GM21786 (cell line): ENCODE results near the gene LRRC37A3.
A peak's percentile ranks its signal among the peaks of the same experiment; 100 is the strongest.
"Not testable (repeated sequence)": the region's sequence is repeated elsewhere in the genome, so short reads cannot be mapped to it uniquely, and the experiment has no call there.

Source experiments
- ATAC-seq: cut with Tn5 transposase; IDR thresholded peaks from one replicate; pipeline ENCODE4 v1.9.1; 2021; ENCODE audit not compliant: unreplicated experiment

Gene LRRC37A3

DNA sequence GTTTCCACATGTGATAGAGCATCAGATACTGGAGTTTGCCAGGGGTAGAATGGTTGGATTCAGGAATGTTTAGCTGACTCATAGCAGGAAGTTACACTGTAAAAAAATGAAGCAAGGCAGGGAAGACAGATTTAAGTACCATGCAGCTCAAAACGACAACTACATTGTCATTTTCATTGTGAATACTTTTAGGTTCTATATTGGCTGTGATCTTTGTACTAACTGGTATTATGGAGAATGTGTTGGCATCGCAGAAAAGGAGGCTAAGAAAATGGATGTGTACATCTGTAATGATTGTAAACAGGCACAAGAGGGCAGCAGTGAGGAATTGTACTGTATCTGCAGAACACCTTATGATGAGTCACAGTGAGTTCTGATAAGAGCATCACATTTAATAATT lies 8.2 kb upstream of the LRRC37A3 start:
- peak; percentile 63 for ATAC-seq

DNA sequence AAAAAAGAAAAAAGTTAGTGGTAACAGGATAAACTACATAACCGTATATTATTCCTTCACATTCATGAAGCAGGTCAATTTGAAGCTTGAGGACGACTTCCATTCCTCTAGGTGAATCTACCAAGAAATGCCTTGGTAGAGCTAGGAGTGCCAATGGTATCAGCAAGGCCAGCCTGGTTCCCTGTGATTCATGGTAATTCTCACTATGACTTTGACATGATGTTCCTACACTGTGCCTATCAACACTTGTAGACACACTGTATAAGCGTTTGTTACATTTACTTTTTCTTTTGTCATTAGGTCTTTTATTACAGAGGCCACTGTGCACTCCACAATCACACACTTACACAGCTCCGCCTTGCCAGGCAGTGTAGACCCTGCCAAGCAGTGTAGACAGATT lies 7.2 kb upstream of the LRRC37A3 start:
- ATAC-seq, result not testable (repeated sequence)

DNA sequence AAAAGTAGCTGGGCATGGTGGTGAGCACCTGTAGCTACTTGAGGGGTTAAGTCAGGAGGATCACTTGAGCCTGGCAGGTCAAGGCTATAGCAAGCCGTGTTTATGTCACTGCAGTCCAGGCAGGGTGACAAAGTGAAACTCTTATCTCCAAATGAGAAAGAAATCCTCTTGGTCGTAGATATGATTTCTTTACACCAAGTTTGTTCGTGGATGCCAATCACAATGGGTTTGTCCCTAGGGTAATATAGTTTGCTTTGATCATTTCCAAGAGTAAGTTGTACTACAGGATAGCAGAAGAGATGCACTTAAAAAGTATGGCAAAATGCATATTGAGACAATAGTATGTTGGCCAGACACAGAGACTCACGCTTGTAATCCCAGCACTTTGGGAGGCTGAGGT lies 6.0 kb upstream of the LRRC37A3 start:
- not testable (repeated sequence) for ATAC-seq

DNA sequence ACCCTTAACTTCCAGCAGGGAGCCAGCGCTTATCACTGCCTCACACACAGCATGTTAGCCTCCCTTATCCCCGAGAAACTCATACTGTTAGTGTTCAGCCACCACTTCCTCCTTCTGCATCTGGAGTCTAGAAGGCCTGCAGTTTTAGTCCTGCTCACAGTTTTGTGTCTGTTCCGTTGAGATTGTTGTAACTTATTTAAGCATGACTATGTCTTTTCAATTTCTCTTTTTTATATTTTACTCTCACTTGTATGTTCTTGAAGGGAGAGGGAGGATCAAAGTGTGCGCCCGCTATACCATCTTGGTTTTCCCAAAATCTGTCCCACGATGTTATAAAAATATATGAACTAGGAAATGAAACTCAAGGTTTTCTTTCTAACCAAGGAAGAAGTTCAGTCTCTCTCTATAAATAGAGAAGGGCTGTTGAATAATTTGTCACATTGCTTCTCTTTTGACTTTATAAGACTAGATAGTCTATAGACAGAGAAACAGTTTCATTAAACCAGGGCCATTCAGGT lies 3.8 kb upstream of the LRRC37A3 start:
- ATAC-seq, result peak; percentile 34

DNA sequence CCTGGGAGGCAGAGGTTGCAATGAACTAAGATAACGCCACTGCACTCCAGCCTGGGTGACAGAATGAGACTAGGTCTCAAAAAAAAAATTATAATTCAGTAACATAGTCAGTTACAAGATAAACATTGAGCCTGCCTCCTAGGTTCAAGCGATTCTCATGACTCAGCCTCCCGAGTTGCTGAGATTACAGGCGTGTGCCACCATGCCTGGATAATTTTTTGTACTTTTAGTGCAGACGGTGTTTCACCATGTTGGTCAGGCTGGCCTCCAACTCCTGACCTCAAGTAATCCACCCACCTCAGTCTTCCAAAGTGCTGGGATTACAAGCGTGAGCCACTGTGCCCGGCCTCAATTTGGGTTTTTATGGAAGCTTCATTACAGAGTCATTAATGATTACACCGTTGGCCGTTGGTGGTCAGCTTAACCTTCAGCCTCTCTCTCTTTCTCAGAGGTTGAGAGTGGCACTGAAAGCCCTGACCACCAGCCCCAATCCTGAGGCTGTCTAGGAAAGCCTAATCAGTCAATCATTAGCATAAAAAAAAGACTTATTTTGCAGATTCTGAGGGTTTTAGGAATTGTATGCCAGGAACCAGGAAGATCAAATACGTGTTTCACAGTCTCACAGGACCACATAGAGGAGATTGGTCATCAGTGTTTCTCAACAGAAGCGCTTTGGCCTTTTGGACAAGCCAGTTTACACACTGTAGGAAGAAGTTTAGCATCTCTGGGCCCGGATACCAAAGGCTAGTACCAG lies 1.3 kb upstream of the LRRC37A3 start:
- ATAC-seq, result no peak

DNA sequence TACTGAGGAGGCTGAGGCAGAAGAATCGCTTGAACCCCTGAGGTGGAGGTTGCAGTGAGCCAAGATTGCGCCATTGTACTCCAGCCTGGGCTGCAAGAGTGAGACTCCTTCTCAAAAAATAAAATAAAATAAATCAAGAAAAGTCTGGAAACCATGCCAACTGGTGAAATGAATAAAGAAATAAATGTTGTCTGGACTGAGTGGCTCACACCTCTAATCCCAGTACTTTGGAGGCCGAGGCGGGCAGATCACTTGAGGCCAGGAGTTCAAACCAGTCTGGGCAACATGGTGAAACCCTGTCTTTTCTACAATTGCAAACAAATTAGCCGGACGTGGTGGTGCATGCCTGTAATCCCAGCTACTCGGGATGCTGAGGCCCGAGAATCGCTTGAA lies 744 bp upstream of the LRRC37A3 start:
- no peak for ATAC-seq

DNA sequence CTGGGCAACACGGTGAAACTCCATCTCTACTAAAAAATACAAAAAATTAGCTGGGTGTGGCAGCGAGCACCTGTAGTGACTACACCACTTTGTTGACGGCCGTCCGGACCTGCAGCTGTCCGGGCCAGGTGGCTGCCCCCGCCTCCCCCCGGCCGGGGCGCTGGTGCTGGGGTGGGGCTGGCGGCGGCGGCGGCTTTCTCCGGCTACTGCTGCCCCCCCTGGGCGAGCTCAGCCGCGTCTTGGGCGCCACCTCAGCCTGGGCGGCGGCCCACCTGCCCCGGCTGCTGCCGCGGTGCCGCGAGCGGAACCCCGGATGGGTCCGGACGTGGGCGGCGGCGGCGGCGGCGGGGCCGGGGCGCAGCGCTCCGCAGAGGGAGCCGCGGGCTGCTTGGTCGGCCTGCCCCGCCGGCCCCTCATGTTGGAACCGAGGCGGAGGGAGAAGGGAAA lies 413 bp downstream of the LRRC37A3 start:
- ATAC-seq, result peak; percentile 44

DNA sequence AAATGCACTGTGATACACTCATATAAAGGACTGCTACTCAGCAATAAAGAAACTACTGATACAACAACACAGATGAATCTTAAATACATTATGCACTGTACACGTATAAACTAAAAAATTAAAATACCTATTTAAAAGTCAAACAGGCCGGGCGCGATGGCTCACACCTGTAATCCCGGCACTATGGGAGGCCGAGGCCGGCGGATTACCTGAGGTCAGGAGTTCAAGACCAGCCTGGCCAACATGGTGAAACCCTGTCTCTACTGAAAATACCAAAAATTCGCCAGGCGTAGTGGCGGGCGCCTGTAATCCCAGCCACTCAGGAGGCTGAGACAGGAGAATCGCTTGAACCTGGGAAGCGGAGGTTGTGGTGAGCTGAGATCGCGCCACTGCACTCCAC lies 1.7 kb downstream of the LRRC37A3 start:
- ATAC-seq, result not testable (repeated sequence)

DNA sequence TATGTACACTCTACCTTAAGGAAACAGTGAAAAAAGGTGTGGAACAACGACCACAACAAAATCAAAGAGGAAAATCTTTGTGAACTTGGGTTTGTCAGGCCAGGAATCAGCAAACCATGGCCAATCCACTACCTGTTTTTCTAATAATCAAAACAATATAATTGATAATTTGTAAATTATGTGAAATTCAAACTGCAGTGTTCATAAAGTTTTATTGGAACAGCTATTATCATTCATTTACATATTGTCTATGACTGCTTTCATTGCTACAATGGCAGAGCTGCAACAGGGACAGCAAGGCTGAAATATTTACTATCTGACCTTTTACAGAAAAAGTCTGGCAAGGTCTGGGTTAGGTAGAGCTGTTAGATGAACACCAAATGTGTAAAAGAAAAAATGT lies 4.0 kb downstream of the LRRC37A3 start:
- not testable (repeated sequence) for ATAC-seq

DNA sequence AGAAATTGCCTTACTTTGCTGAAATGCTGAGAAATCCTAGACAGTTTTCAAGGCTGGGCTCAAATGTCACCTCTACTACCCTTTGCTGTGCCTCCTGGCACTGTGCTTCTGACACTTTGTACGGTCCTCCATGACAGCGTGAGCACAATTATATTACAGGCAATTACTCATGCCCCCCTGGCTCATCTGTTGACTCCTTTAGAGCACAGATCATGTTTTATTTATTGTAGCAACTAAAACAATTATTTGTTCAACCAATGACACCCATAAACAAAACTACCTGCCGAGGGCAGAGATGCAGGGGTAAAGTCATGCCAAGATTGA lies 9.1 kb downstream of the LRRC37A3 start:
- not testable (repeated sequence) for ATAC-seq

DNA sequence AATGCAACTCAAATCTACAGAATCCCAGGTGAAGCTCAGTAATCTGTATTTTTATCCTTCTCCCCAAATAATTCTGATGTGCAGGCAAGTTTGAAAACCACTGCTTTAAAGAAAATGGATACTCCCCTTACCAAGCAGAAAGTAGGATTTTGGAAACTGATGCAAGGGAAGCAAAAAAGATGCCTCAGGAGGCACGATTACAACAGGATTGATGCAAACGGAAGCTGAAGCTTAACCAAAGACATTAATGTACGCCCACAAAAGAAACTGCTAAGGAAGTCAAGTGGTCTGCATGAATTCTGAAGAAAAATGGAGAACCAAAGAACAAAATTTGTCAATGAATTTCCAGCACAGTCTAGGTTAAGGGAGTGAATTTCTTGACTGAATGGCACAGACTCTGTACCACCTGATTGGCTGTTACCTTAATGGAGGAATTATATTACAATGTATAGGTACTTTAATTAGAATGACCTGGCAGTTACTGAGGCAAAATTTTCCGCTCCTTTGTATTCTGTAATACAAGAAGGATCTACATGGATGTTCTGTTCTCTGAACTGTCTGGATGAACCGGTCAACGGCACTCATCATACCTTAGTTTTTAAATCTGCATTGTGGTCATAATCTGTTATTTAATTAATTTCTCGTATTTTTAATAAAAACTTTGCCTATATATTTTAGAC lies 9.6 kb downstream of the LRRC37A3 start:
- ATAC-seq, result not testable (repeated sequence)

DNA sequence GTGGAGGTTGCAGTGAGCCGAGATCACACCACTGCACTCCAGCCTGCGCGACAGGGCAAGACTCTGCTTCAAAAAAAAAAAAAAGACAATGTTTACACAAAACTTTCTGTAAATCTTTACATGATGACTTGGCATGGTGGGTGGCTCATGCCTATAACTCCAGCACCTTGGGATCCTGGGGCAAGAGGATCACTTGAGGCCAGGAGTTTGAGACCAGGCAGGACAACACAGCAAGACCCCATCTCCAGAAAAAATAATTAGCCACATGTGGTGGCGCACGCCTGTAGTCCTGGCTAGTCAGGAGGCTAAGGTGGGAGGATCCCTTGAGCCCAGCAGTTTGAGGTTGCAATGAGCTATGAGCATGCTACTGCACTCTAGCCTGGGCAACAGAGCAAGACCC lies 15.2 kb downstream of the LRRC37A3 start:
- ATAC-seq, result not testable (repeated sequence)

DNA sequence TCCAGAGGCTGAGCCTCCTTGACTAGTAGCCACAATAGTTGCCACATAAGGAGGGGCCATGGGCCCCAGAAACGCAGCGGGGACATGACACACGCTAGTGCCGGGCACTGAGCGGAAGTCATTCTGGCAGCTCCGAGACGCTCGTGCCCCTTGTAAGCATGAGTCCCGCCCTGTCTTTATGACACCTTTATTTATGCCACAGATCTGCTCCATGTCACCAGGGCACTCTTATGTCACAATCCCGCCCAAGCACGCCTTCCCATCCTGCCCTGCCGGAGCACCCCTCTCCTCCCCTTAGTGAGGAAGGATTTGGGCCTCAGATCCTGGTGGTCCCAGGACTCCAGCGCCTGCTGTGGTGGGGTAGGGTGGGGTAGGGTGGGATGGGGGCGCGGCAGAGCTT lies 22.1 kb downstream of the LRRC37A3 start:
- ATAC-seq, result not testable (repeated sequence)

DNA sequence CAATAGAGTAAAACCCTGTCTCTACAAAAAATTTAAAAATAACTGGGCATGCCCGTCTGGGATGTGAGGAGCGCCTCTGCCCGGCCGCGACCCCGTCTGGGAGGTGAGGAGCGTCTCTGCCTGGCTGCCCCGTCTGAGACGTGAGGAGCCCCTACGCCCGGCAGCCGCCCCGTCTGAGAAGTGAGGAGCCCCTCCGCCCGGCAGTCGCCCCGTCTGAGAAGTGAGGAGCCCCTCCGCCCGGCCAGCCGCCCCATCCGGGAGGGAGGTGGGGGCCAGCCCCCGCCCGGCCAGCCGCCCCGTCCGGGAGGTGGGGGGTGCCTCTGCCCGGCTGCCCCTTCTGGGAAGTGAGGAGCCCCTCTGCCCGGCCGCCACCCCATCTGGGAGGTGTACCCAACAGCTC lies 45.1 kb downstream of the LRRC37A3 start:
- ATAC-seq, result not testable (repeated sequence)

DNA sequence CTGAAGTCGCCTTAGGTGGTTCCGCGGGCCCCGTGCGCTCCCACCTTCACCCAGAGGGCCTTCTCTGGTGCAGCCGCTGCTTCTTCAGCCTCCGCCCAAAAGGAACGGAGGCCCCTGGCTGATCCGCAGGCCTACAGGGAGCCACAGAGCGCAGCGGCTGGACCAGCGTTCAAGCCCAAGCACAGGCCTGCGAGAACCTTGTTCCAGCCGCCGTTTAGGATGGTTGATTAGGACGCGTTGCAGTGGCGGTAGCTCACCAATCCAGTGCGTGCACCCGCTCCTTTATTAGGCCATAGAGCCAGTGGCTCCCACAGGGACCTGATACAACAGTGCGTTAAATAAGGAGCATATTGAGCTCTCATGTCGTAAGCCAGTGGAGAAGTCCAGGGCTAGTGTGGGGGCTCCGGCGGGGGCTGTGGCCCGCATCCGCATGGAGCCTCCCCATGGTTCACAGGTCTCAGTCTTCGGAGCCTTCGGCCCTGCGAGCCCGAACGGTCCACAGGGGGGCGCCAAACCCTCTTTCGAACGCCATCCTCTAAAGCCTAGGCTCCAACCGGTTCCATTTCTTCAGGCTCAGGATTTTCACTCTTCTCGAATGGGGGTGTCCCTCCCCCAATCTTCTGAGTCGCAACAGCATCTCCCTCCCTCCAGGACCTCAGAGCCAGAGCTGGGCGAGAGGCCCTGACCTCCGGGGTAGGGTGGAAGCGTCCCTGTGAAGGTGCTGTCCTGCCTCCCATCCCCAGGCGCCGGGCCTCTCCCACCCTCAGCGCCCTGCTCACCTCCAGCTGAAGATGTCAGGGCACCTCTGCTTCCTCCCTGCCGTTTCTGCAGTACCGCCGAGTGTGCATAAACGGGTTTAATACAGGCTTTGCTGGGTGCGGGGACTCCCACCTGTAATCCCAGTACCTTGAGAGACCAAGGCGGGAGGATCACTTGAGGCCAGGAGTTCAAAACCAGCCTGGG lies 71.5 kb downstream of the LRRC37A3 start:
- ATAC-seq, result not testable (repeated sequence)

DNA sequence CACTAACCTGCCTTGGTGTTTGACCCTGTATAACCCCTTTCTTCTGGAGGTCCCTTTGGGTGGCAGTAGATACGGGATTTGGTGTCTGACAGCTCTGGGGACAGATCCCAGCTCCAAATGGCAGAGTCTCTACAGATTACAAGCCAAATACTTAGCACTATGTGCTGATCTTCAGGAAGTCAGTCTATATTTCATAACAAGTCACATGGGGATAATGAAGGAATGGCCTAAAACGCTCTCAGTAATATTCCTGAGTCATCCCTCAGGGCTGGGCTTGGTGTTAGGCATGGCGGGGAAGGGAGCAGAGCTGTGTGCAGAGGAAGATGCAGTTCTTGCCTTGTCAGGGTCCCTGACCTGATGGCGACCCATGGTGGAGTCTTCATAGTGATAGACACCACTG lies 72.4 kb downstream of the LRRC37A3 start:
- not testable (repeated sequence) for ATAC-seq

DNA sequence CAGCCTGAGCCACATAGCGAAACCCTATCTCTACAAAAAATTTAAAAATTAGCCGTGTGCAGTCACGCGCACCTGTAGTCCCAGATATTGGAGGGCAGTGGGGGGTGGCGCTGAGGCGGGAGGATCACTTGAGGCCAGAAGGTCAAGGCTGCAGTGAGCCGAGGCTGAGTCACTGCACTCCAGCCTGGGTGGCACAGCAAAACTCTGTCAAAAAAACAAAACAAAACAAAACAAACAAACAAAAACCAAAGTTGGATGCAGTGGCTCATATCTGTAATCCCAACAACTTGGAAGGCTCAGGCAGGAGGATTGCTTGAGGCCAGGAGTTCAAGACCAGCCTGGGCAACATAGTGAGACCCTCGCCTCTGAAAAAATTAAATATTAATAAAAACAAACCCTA lies 75.4 kb downstream of the LRRC37A3 start:
- ATAC-seq, result not testable (repeated sequence)

DNA sequence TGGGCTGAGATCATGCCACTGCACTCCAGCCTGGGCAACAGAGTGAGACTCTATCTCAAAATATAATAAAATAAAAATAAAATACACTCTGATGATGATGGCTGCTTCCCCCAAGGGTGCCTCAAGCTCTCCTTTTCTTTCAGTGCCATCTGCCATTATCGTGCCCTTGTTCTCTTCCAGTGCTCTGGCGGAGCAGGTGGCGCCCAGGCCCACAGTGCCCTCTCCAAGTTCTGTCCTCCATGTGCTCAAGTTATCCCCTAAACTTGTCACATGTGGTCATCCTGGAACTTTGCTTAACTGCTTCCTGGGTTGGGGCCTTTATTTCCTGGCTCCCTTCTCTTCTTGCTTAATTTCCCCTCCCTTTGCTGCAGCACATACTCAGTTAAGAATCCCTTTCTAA lies 76.4 kb downstream of the LRRC37A3 start:
- not testable (repeated sequence) for ATAC-seq

DNA sequence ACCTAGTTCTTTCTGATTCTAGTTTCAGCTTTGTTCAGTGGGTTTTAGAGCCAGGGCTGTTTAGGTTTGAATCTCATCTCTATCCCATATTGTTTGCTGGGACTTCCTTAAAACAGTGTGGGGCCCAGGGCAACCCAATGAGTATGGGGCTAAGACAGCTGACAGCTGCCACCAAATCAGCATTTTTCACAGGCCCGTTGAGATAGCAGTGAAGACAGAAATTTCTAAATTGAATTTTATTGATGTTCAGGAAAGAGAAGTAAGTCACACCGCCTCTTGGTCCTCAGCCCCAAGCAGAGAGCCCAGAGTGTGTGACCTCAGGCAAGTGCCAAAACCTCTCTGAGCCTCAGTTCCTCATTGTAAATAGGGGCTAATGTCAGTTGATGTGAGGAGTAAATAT lies 78.3 kb downstream of the LRRC37A3 start:
- ATAC-seq, result not testable (repeated sequence)

DNA sequence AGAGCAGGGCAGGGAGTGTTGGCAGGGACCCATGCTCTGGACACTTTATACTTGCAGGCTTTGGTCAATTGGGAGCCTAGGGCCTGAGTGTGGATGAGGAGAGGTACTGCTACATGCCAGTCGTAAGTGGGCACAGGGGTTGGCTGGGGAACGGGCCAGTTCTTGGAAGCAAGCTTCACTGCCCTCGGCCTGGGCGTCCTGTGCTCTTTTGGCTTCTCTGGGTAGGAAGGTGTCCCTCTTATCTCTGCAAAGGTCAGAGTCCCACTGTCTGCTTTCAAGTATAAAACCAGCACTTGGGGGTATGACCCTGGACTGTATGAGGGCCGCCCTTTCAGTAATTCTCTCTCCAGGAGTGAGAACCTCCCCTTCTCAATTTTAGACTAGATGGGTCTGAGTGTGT lies 80.8 kb downstream of the LRRC37A3 start:
- not testable (repeated sequence) for ATAC-seq
